Left renal cortex interstitium (tissue), 4 donors: ENCODE results near the gene COL24A1. TPM values are rescaled to one million over a fixed set of nuclear protein-coding genes. Genes with fewer than 3 reads are reported as not detected.

ENCODE experiments used
- DNase-seq, 4 donors: peaks; one replicate each; pipeline ENCODE4 v3.0.0-alpha.2; 2013; ENCODE audit warnings: low read depth in 4 of 4, low spot score in 2 of 4, missing footprints in 1 of 4
- polyA plus RNA-seq, 4 donors: library from polyadenylated mRNA; unstranded; fragments of 120-200 nt; gene quantifications; one replicate each; pipeline ENCODE4 v1.2.1, GENCODE V29; 2013; ENCODE audit not compliant: insufficient read length in 4 of 4

The COL24A1 gene
- polyA plus RNA-seq, 4 donors = 1.6 to 2.4 (median 1.8) TPM

DNA sequence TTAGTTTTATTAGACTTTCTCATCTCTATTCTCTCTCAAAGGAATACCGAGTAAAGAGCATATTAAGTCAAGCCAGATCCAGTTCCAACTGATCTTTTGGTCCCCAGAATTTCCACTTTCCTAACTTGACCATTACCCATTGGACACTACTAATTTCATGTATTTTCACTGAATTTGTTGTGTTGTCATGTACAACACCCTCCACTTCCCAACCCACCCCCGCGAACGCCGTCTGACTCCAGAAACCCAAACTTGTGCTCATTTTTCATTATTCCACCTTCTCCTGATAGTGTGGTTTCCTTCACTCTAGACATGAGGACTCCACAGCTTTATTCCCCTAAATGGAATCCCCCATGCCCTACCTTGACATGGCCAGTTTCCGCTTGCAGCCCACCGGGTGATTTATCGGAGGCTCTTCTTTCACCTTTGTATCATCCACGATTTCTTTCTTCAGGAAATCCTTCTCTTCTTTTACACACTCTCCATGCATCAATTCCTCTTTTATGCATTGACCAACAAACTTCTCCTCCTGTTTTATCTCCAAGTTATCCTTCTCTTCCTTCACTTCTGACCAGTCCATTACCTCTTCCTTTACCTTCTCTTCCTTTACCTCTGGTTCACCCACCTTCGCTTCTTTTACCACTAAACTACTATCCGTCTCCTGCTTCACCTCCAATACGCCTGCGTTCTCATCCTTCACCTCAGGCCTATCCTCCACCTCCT lies 449.1 kb downstream of the COL24A1 start:
- DNase-seq = no peak

DNA sequence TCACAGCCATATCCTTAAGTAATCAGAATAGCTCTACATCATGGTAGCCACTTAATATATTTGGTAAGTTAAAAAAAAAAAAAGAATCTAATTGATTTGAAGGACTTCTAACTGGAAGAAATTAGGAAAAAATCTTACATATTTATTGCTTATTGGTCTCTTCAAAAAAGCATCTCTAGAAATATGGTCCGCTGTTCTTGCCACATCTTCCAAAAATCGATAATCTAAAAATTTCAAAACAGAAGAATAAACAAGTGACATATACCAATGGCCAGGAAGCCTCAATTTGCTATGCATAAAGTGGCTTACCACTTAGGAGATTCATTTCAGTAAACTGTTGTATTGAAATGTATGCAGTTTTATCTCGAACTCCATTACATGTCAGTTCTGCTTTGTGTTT lies 450.6 kb downstream of the COL24A1 start:
- no peak for DNase-seq

DNA sequence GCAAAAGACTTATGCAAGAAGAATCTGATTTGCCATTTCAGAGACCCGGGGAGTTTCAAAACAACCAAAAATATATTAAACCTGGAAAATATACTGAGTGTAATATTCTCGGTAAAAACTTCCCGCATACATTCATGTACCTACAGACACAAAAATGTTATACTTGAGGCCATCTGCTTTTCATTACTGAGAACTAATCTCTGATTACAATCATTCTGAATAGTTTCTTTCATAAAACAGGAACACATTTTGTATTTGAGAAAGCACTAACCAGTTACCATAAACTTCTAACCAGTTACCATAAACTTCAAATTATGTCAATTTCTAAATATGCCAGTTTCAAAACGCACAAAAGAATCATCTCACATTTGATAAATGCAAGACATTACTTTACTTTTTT lies 456.1 kb downstream of the COL24A1 start:
- no peak for DNase-seq

DNA sequence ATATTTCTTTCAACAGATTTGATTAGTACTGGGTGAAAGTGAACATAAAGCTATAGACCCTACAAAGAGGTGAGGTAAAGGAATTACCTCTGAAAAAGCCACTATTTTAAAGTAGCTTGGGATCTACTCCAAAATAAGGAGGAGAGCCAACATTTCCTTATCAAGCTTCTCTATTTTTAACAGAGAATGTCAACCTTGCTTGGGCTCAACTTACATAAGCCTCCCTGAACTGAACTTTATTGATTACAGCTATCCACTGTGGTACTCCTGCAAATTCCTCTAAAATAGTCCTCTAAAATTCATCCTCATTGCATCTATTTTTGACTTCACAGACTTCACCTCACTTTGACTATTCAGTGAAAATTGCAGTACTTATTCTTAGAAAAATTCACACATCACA lies 458.7 kb downstream of the COL24A1 start:
- DNase-seq = no peak

DNA sequence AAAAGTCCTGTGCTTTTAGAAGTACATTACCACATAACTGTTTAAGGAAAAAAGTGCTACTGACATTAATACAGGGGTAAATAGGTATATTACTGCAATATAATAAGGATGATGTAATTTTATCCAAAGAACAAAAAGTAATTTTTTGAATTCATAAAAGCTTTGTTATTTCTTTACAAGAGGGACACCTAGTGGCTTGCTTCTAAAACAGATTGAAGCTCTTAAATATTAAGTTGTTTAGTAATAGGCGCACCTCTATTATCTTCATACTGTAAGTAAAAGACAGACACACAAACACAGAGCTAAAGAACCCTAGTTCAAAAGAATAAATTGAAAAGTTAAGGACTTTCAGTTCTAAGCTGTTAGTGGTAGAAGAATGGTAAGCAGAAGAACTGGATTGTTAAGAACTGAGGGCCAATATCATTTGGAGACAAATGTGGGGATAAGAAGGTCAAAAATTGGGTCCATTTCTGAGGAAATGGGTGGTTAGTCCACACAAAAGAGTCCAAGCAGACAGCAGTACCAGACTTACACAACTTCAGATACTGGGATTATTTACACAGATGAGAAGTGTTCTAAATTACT lies 463.8 kb downstream of the COL24A1 start:
- peak in 1 of 4 donors; percentile 13 for DNase-seq

DNA sequence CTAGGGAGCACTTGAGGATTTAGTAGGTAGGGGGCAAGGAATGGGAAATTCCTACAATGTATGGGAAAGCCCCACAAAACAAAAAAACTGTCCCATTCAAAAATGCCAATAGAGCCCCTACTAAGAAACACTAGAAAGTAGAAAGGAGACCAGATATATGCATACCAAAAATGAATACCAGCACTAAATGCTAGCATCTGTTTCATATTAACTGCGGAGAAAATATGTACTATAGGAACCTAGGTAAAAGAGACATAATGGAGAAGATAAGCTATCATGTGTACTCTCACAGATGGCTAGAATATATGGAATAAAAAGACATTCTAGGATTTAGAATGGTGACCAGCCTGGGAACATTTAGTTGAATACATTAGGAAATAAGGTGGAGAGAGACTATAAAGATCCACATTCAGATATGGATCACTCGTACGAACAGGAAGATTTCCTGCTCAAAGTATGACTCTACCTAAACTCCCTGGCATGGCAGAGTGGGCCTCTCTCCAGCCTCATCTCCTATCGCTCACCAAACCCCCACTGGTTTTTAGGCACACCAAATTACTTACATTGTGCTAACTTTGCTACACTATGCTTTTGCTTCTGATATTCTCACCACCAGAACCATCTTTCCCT lies 466.7 kb downstream of the COL24A1 start:
- DNase-seq = no peak

DNA sequence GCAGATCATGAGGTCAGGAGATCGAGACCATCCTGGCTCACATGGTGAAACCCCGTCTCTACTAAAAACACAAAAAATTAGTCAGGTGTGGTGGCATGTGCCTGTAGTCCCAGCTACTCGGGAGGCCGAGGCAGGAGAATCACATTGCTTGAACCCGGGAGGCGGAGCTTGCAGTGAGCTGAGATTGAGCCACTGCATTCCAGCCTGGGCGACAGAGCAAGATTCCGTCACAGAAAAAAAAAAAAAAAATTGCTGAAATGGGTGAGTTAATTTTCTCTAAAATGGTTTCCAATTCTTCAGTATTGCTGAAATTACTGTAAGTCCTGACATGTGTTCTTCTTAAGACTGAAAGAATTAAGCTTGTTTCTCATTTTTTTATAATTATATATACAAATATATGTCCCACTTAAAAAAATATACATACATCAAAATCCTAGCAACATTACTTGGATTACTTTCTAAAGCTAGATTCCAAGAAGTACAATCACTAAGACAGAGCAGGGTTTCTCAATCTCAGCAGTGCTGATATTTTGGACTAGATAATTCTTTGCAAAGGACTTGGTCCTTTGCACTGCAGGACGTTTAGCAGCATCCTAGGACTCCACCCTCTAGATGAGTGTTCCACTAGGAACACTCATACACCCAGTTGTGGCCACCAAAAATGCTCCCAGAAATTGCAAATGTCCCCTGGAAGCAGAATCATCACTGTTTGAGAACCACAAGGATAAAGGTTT lies 473.1 kb downstream of the COL24A1 start:
- DNase-seq = no peak

DNA sequence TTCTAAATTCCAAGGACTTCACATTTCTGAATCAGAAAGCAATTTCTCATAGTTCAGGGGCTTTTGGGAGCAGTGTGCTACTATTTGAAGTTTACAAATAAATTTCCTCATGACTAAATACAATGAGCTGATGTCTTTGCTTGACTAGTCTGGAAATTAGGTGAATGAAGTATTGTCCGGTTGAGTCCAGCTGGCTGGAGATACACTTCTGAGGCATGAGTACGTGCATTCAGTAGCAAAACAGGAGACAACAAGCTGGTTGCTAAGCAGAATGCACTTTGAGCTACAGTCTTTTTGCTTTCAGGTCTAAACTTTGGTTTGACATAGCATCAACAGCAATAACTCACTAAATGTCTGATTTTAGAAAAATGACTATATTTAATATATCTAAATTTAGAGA lies 475.5 kb downstream of the COL24A1 start:
- DNase-seq = no peak

Other genes with a start within 250 kb of the COL24A1 start
- 10 to 100 TPM; 39.9 to 92.7 (median 52.0) TPM for gene ODF2L, start 239.6 kb upstream of the COL24A1 start, polyA plus RNA-seq